GM23248 (cell line): ENCODE measurements around the gene MEF2B. TPM values are rescaled to one million over a fixed set of nuclear protein-coding genes. Genes with fewer than 3 reads are reported as not detected.

Experiments used
- DNase-seq: peaks from one replicate; pipeline ENCODE4 v3.0.0-alpha.2; 2015
- H2AFZ ChIP-seq: fragments of 200-600 bp; sonication (generic); 2 replicates; pipeline ENCODE4 v1.6.1; 2016; ENCODE audit warnings: antibody characterized with exemption
- H3F3A ChIP-seq: fragments of 200-600 bp; sonication (generic); 2 replicates; pipeline ENCODE4 v1.6.1; 2016; ENCODE audit warnings: mild to moderate bottlenecking, antibody characterized with exemption, mixed run types; ENCODE audit not compliant: insufficient read depth
- H3K27ac ChIP-seq: fragments of 200-600 bp; sonication (generic); 2 replicates; pipeline ENCODE4 v1.5.1; 2016; ENCODE audit warnings: mild to moderate bottlenecking
- H3K27me3 ChIP-seq: fragments of 200-600 bp; sonication (generic); replicated peaks from 2 replicates; pipeline ENCODE4 v1.6.1; 2016; ENCODE audit warnings: mild to moderate bottlenecking; ENCODE audit not compliant: insufficient read depth
- H3K36me3 ChIP-seq: fragments of 200-600 bp; sonication (generic); 2 replicates; pipeline ENCODE4 v1.6.1; 2016; ENCODE audit warnings: low read depth, mild to moderate bottlenecking
- H3K4me1 ChIP-seq: fragments of 200-600 bp; sonication (generic); 2 replicates; pipeline ENCODE4 v1.6.1; 2016; ENCODE audit warnings: mild to moderate bottlenecking; ENCODE audit not compliant: insufficient read depth
- H3K4me2 ChIP-seq: fragments of 200-600 bp; sonication (generic); one replicate; pipeline ENCODE4 v1.6.1; 2016; ENCODE audit warnings: mild to moderate bottlenecking; ENCODE audit not compliant: unreplicated experiment
- H3K4me3 ChIP-seq: fragments of 200-600 bp; sonication (generic); 2 replicates; pipeline ENCODE4 v1.5.1; 2016; ENCODE audit warnings: mild to moderate bottlenecking
- H3K79me2 ChIP-seq: fragments of 200-600 bp; sonication (generic); 2 replicates; pipeline ENCODE4 v1.6.1; 2016; ENCODE audit warnings: mild to moderate bottlenecking; ENCODE audit not compliant: insufficient read depth
- H3K9ac ChIP-seq: fragments of 200-600 bp; sonication (generic); 2 replicates; pipeline ENCODE4 v1.6.1; 2016; ENCODE audit warnings: mild to moderate bottlenecking
- H3K9me2 ChIP-seq: fragments of 200-600 bp; sonication (generic); 2 replicates; pipeline ENCODE4 v1.6.1; 2016; ENCODE audit warnings: mixed run types, mild to moderate bottlenecking, moderate library complexity; ENCODE audit not compliant: insufficient read depth
- H3K9me3 ChIP-seq: fragments of 200-600 bp; sonication (generic); one replicate; pipeline ENCODE4 v1.6.1; 2017; ENCODE audit warnings: low read depth
- H4K20me1 ChIP-seq: fragments of 200-600 bp; sonication (generic); 2 replicates; pipeline ENCODE4 v1.6.0; 2016; ENCODE audit not compliant: insufficient read depth
- EZH2 ChIP-seq: fragments of 200-600 bp; sonication (generic); IDR thresholded peaks from 2 replicates; pipeline ENCODE4 v1.6.1; 2018; ENCODE audit warnings: antibody characterized with exemption, mild to moderate bottlenecking; ENCODE audit not compliant: insufficient read depth, poor library complexity, severe bottlenecking
- EZH2phosphoT487 ChIP-seq: fragments of 200-600 bp; sonication (generic); IDR thresholded peaks from 2 replicates; pipeline ENCODE4 v1.6.1; 2018; ENCODE audit warnings: antibody characterized with exemption, moderate library complexity, mild to moderate bottlenecking, low read depth; ENCODE audit not compliant: insufficient read depth
- WGBS, 2 experiments: methylation state at CpG; one replicate each; pipeline ENCODE4 v1.1.6; 2015 to 2017; ENCODE audit warnings: low lambda C conversion rate in 2 of 2, low coverage in 1 of 2; ENCODE audit errors: missing lambda C conversion rate in 2 of 2; 5-methylcytosine and 5-hydroxymethylcytosine counted together
- in situ Hi-C: fragments of 300-500 bp; cut with MboI; formaldehyde crosslinking; loops from 2 replicates; pipeline ENCODE4 v1.15.0; 2020
- polyA plus RNA-seq: library from polyadenylated mRNA; unstranded; fragments of >200 nt; fragmentation: Nextera tagmentation; extraction: Ambion mirVana; gene quantifications from 2 replicates; pipeline ENCODE4 v1.2.1, GENCODE V29; 2016
- total RNA-seq: library from RNA; depleted of rRNA; stranded (reverse); fragments of >200 nt; shearing (Covaris generic); gene quantifications from 2 replicates; pipeline ENCODE4 v1.2.3, GENCODE V29; 2014

Gene MEF2B
- total and polyA plus RNA-seq, 2 experiments from 2014 or later: 0.20 to 0.22 TPM

DNA sequence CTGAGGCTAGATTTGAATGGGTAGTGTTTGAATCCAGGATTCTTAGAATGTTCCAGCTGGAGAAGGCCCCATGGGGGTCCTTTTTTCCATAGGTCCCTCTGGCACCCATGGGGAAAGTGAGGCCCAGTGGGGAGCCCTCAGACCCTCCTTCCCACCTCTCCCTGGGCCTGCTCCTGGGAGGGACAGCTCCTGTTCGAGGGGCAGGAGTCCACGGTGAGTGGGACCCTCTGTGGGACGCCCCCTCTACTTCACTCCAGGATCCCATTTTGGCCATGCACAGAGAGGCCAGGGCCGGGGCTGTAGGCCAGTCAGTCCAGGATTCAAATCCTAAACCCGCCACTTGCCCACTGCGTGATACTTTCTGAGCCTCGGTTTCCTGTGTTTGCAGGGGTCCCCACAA is 7.6 kb downstream of the MEF2B start:
- TF ChIP-seq EZH2phosphoT487 (no peak), EZH2 (no peak)
- no peaks in the 10 kb centered on the region for H3K9me2 ChIP-seq
- no peak overlapping the region for H2AFZ ChIP-seq
- H3K9me3 ChIP-seq: no peaks in the 10 kb centered on the region
- H3K9ac ChIP-seq: no peak overlapping the region
- H3K27ac ChIP-seq: no peak overlapping the region
- in situ Hi-C loops: no loop called here
- no peaks in the 10 kb centered on the region for H3K27me3 ChIP-seq
- H3K4me1 ChIP-seq: no peaks in the 10 kb centered on the region
- DNase-seq: no peak
- no peak overlapping the region for H3K4me2 ChIP-seq
- WGBS, 2 experiments: 88 to 90% methylated on average over 7 of the region's 7 CpGs
- no peaks in the 10 kb centered on the region for H3F3A ChIP-seq
- no peaks in the 10 kb centered on the region for H3K79me2 ChIP-seq
- H4K20me1 ChIP-seq: no peaks in the 10 kb centered on the region
- no peak overlapping the region for H3K4me3 ChIP-seq
- H3K36me3 ChIP-seq: no peaks in the 10 kb centered on the region

DNA sequence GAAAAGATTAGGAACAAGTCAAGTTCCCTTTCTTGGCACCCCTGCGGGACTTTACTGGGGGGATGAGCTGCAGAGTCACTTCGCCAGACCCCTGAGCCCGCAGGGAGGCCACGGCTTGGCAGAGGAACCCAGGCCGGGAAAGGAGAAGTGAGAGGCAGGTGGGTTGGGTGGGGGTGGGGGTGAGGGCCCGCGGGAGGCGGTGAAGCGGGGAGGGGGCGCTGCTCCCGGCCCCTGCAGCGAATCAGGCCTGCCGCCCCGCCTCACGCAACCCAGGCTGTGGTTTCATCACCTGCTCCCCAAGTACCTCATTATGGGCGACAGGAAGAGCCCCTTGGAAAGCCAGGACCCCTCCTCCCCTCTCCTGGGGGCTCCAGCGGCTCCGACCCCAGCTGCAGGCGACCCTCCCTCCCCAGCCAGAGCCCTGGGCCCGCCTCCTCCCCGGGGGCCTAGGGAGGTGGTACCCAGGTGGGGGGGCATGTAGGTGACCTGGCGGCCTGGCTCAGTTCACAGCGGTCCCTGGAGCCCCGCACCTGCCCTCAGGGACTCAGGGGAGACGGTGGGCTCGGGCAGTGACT is 9.5 kb downstream of the MEF2B start:
- in situ Hi-C loops: no loop called here
- Histone ChIP-seq H3K27ac (no peak overlapping the region), H3K4me3 (no peak overlapping the region), H4K20me1 (no peaks in the 10 kb centered on the region), H3K27me3 (no peaks in the 10 kb centered on the region), H3K4me1 (no peaks in the 10 kb centered on the region), H3K79me2 (no peaks in the 10 kb centered on the region), H3K36me3 (no peaks in the 10 kb centered on the region), H3K9me3 (no peaks in the 10 kb centered on the region), H3K9me2 (no peaks in the 10 kb centered on the region), H2AFZ (no peak overlapping the region), H3K4me2 (no peak overlapping the region), H3K9ac (no peak overlapping the region), H3F3A (no peaks in the 10 kb centered on the region)
- DNase-seq: no peak
- TF ChIP-seq EZH2phosphoT487 (no peak), EZH2 (no peak)
- 71 to 80% methylated on average over 10 to 19 of the region's 26 CpGs for WGBS, 2 experiments

DNA sequence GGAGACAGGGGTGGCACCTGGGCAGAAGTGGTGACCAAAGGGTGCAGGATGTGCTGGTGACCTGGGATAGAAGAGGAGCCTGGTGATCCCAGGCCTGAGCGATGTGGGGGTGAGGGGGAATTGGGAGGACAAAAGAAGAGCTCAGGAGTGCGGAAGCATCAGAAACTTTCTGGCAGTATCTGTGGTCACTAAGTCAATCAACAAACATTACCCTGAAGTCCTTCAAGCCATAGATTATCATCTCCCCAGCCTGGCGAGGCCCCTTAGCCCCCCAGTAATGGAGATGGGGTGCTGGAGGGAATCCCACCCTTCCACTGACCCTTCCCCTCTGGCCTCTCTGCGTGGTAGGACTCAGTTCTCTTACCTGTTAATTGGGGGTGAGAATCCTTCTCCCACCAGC is 10.5 kb downstream of the MEF2B start:
- Histone ChIP-seq H3K4me2 (no peak overlapping the region), H2AFZ (no peak overlapping the region), H3F3A (no peaks in the 10 kb centered on the region), H3K27ac (no peak overlapping the region), H3K79me2 (no peaks in the 10 kb centered on the region), H3K9me3 (no peaks in the 10 kb centered on the region), H4K20me1 (no peaks in the 10 kb centered on the region), H3K36me3 (no peaks in the 10 kb centered on the region), H3K4me3 (no peak overlapping the region), H3K27me3 (no peaks in the 10 kb centered on the region), H3K4me1 (no peaks in the 10 kb centered on the region), H3K9ac (no peak overlapping the region), H3K9me2 (no peaks in the 10 kb centered on the region)
- TF ChIP-seq EZH2 (no peak), EZH2phosphoT487 (no peak)
- in situ Hi-C loops: no loop called here
- no peak for DNase-seq
- 80 to 87% methylated on average over 4 of the region's 4 CpGs for WGBS, 2 experiments

DNA sequence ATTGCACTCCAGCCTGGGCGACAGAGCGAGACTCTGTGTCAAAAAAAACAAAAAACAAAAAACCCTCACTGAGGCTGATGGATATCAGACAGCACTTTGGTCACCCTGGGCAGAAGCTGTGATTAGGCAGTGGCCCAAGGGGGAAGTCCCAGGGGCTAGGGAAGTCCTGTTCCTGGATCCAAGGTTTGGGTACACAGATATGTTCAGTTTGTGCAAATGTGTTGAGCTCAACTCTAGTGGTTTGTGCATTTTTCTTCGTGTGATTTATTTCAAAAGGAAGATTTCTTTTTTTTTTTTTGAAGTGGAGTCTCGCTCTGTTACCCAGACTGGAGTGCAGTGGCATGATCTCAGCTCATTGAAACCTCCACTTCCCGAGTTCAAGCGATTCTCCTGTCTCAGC is 12.3 kb downstream of the MEF2B start:
- DNase-seq: no peak
- in situ Hi-C loops: no loop called here
- Histone ChIP-seq H3K9ac (no peak overlapping the region), H3K36me3 (no peaks in the 10 kb centered on the region), H3K4me1 (no peaks in the 10 kb centered on the region), H3K4me3 (no peak overlapping the region), H4K20me1 (no peaks in the 10 kb centered on the region), H3K79me2 (no peaks in the 10 kb centered on the region), H3F3A (no peaks in the 10 kb centered on the region), H3K27me3 (no peaks in the 10 kb centered on the region), H3K27ac (no peak overlapping the region), H3K9me3 (no peaks in the 10 kb centered on the region), H3K9me2 (no peaks in the 10 kb centered on the region), H3K4me2 (no peak overlapping the region), H2AFZ (no peak overlapping the region)
- TF ChIP-seq EZH2 (no peak), EZH2phosphoT487 (no peak)
- 81 to 82% methylated on average over 6 of the region's 6 CpGs for WGBS, 2 experiments
